Panc1 (cell line): ENCODE measurements around the gene TFEB.

Experiments
- POLR2AphosphoS5 ChIP-seq: IDR thresholded peaks from 2 replicates; pipeline ENCODE4 v1.6.1; 2012; ENCODE audit warnings: mild to moderate bottlenecking, low read depth, low read length, moderate library complexity
- TF ChIP-seq, protein P1 (sequence below): fragments of 450-650 bp; IDR thresholded peaks from 2 replicates; pipeline ENCODE4 v1.5.1; 2017; ENCODE audit warnings: mild to moderate bottlenecking

- no peak for TF ChIP-seq POLR2AphosphoS5
- TF ChIP-seq, protein P1, sequence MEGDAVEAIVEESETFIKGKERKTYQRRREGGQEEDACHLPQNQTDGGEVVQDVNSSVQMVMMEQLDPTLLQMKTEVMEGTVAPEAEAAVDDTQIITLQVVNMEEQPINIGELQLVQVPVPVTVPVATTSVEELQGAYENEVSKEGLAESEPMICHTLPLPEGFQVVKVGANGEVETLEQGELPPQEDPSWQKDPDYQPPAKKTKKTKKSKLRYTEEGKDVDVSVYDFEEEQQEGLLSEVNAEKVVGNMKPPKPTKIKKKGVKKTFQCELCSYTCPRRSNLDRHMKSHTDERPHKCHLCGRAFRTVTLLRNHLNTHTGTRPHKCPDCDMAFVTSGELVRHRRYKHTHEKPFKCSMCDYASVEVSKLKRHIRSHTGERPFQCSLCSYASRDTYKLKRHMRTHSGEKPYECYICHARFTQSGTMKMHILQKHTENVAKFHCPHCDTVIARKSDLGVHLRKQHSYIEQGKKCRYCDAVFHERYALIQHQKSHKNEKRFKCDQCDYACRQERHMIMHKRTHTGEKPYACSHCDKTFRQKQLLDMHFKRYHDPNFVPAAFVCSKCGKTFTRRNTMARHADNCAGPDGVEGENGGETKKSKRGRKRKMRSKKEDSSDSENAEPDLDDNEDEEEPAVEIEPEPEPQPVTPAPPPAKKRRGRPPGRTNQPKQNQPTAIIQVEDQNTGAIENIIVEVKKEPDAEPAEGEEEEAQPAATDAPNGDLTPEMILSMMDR: no peak
Measured at GRCh38 chr6:41679696-41680095, 55.7 kb downstream of the TFEB start.
